Activated effector memory CD4-positive, alpha-beta T cell treated with anti-CD3 and anti-CD28 coated beads, Interleukin-2, amount 50 U/mL, for 16 hours (primary cell): ENCODE measurements around the gene KCNN1.
"Not testable (repeated sequence)": the region's sequence is repeated elsewhere in the genome, so short reads cannot be mapped to it uniquely, and the experiment has no call there.

ENCODE experiments used
- DNase-seq: peaks from one replicate; pipeline ENCODE4 v3.0.0-alpha.2; 2020

KCNN1 gene

DNA sequence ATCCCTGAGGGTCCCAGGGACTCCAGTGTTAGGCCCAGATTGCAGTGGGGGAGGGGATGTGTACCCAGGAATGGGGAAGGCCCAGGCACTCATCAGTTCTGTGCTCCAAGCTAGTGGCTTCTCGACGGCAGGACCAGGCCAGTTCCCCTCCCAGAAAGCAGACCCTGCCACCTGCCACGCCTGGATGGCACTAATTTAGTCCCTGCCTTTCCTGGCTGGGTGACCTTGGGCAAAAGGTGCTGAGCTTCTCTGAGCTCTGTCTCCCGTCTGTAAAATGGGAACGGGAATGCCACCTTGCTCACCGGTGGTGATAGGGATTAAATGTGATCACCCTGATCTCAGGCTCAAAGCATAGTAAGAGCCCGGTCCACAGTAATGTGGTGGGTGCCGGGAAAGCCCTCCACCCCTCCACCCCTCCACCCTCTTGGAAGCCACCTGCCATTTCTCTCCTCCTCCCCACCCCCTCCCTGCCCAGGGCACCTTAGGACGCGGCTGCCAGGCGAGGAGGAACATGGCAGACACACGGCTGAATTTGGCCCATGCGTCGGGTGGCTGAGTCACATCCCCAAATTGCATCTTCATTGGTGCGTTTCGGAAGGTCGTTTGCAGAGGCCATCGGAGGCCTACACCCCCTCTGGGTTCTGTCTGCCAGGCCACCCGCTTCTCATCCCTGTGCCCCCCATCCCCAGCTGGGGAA is 2.3 kb downstream of the KCNN1 start:
- no peak for DNase-seq

DNA sequence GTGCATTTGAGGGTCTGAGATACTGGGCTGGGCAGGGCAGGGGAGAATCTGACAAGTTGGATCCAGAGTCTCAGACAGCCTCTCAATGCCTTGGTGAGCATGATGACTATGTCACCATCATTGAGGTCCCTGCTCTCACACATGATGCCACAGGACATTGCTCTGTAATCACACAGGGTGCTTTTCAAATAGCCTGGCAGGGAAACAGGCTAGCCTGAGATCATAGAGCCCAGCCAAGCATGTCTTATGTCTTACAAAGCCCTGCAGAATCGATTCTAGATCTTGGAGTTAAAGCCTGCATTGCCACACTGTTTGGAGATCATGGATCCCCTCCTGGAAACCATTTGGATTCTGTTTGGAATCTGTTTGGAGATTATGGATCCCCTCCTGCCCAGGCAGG is 5.3 kb downstream of the KCNN1 start:
- DNase-seq = no peak

DNA sequence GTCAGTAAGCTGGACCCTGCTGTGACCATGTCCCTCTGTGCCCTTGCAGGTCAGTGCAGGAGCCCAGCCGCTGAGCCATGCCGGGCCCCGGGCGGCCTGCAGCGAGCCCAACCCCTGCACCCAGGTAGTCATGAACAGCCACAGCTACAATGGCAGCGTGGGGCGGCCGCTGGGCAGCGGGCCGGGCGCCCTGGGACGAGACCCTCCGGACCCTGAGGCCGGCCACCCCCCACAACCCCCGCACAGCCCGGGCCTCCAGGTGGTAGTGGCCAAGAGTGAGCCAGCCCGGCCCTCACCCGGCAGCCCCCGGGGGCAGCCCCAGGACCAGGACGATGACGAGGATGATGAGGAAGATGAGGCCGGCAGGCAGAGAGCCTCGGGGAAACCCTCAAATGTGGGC is 6.9 kb downstream of the KCNN1 start:
- DNase-seq = no peak

DNA sequence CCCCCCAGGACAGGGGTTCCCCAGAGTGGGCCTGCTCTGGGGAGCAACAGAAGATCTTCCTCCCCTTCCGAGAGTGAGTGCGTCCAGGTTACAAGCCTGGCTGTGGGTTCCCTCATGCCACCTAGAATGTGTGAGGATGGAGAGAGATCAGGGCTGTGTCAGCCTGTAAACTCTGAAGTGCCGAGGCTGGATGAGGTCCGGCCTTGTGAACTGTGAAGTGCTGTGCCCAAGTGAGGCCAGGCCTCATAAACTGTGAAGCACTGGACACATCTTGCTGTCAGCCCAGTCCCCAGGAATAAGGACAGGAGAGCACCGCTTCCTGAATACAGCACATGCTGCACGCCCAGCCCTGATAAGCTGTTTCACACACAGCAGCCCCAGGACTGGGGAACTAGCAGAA is 7.6 kb downstream of the KCNN1 start:
- DNase-seq = no peak

DNA sequence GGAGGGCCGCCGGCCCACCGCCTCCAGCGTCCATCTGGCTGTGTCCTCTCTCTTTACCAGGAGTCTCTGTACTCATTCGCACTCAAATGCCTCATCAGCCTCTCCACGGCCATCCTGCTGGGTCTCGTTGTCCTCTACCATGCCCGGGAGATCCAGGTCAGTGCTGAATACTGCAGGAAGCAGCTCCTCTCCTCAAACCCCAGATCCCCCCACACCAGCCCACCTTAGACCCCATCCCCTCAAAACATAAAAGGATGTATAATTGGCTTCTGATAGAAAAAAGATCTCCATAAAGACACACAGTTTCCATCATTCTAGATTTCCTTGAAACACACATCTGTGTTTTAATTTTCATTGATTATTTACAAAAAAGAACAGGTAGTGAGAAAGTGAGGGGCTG is 8.1 kb downstream of the KCNN1 start:
- no peak for DNase-seq

DNA sequence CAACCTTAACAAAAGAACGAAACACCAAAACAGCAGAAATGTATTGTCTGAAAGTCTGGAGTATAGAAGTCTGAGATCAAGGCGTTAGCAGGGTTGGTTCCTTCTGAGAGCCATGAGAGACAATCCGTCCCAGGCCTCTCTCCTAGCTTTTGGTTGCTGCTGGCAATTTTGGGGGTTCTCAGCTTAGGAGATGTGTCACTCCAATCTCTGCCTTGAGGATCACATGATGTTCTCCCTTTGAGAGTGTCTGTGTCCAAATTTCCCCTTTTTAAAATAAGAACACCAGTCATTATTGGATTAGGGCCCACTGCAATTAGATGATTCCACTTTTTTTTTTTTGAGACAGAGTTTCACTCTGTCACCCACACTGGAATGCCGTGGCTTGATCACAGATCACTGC is 10.1 kb downstream of the KCNN1 start:
- no peak for DNase-seq

DNA sequence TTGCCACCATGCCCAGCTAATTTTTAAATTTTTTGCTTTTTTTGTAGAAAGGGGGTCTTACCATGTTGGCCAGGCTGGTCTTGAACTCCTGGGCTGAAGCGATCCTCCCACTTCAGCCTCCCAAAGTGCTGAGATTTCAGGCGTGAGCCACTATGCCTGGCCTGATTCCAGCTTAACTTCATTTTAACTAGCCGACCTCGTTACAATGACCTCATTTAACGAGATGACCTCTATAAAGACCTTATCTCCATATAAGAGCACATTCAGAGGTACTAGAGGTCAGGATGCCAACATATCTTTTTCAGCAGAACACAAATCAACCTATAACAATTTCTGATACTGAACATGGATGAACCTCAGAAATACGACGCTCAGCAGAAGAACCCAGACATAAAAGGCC is 10.6 kb downstream of the KCNN1 start:
- no peak for DNase-seq

DNA sequence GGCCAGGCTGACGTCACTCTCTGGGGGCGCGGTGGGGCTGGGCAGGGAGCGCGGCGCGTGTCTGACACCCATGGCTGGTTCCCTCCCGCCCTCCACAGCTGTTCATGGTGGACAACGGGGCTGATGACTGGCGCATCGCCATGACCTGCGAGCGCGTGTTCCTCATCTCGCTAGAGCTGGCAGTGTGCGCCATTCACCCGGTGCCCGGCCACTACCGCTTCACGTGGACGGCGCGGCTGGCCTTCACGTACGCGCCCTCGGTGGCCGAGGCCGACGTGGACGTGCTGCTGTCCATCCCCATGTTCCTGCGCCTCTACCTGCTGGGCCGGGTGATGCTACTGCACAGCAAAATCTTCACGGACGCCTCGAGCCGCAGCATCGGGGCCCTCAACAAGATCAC is 14.7 kb downstream of the KCNN1 start:
- DNase-seq = no peak

DNA sequence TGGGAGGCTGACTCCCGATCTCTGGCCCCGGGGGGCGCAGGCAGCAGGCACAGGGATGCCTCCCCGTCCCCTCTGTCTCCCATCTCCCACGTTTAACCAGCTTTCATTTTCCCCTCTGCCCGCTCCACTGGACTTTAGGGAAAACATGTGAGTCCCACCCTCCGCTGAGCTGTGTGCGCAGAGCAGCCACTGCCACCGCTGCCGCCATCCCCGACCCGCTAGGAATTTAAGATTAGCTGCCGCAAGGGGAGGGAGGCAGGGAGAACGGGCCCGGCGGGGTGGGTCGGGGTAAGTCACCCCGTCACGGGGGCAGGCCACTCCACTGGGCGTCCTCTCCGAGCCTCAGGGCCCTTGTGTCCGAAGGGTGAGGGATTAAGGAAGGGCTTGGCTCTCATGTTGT is 15.5 kb downstream of the KCNN1 start:
- DNase-seq = no peak

DNA sequence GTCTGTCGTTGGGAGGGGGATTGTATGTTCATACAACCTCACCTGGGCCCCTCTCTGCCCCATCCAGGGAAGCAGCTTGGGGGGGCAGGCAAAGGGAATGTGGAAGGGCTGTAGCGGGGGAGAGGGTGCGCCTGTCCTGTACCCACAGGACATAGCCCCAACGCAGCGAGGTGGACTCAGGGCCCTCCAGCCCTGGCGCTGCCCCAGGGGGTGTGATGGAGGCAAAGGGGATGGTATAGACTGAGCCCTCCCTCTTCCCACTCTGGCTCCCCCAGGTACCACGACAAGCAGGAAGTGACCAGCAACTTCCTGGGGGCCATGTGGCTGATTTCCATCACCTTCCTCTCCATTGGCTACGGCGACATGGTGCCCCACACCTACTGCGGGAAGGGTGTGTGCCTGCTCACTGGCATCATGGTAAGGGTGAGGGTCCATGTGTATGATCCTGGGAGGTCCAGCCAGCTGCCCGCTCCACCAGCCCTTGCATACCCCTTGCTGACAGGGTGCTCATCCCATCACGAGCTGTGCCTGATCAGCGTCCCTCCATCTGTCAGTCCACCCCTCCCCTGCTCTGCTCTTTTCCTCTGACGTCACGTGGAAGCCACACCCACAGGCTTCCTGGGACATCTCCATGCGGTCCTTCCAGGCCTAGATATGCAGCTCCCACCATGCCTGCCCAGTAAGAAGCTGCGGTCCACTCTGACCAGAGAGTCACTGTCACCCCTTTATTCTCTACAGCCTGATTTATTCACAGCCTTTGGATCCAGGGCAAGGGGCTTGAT is 18.3 kb downstream of the KCNN1 start:
- no peak for DNase-seq

DNA sequence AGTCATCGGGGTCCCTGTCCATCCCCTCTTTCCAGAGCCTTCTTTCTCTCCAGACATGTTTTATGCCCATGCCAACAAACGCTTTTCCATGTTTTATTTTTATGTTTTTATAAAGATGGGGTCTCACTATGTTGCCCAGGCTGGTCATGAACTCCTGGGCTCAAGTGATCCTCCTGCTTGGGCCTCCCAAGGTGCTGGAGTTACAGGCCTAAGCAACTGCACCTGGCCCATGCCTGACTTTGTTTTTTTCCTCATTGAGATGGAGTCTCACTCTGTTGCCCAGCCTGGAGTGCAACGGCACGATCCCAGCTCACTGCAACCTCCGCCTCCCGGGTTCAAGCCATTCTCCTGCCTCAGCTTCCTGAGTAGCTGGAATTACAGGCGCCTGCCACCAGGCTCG is 19.7 kb downstream of the KCNN1 start:
- DNase-seq = not testable (repeated sequence)

DNA sequence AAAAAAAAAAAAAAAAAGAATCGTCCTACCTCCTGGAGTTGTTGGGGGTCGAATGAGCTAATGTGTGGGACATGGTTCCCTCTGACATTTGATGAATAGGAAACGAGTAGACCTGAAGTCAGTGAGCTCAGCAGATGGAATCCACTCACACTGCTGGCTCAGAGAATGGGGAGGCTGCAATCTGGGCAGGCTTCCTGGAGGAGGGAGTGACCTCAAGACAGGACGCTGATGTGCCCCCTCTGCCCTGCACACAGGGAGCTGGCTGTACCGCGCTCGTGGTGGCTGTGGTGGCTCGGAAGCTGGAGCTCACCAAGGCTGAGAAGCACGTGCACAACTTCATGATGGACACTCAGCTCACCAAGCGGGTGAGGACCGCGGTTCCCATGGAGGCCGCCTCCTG is 21.3 kb downstream of the KCNN1 start:
- DNase-seq = no peak

DNA sequence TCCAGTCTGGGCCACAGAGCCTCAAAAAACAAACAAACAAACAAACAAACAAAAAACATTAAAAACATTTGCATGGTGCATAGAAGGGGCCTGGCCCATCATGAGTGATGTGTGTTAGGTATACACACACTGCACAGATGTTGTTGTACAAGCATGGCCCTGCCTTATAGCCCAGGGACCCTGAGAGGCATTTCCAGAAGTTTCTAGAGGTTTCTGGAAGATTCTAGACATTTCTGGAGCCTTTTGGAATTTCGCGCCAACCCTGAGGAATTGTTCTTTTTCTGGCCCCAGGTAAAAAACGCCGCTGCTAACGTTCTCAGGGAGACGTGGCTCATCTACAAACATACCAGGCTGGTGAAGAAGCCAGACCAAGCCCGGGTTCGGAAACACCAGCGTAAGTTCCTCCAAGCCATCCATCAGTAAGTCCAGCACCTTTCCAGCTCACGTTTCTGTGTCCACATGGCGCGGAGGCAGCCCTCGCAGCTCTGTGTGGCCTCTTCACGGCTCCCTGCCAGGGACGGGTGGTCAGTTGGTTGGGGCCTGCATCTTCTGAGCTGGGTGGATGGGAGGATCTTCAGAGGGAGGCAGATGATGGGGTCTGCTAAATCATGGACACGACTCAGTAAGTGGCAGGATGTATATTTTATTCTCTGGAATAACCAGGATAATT is 22.7 kb downstream of the KCNN1 start:
- DNase-seq = no peak

DNA sequence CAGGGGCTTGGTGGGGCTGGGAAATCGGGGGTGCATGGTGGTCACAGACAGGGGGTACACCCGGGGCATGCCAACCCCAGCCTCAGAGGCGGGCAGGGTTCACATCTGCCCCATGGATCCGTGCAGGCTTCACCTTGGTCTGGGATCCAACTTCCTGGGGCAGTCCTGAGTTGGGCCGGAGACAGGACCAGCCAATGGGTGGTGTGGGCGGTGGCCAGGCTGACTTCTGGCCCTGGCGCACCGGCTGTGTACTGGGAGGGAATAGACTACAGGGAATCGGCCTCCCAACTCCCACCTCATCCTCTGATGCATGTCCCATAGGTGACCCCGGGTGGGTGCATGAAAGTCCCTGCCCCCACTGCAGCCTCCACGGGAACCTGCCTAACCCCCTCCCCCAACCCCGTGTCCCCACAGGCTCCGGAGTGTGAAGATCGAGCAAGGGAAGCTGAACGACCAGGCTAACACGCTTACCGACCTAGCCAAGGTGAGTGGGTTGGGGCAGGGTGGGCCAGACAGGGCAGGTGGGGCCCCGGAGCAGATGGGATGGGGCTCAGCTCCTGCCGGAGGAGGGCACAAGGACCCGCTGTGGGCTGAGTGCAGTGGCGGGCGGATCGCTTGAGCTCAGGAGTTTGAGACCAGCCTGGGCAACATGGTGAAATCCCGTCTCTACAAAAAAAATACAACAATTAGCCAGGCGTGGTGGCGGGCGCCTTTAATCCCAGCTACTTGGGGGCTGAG is 26.3 kb downstream of the KCNN1 start:
- DNase-seq = no peak

DNA sequence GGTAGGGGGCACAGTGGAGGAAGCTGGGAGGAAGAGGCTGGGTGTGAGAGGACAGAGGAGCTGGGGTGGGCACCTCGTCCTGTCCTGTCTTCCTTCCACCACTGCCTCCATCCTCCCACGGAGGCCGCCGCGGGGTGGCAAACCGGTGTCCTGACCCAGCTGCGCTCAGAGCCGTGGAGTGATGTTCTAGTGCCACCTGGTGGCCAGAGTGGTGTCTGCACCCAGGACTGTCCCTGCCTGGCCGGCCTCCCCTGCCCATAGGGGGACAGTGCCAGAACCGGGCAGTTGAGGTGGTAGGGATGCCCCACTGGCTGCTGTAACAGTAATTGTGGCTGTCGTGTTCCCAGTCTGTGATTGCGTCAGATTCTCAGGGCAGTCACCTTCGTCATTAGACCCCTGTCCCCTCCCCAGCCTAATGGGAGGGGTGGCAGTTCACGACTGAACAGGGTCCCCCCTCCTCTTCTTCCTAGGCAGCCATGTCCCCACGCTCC is 30.0 kb downstream of the KCNN1 start:
- DNase-seq = peak; percentile 96

DNA sequence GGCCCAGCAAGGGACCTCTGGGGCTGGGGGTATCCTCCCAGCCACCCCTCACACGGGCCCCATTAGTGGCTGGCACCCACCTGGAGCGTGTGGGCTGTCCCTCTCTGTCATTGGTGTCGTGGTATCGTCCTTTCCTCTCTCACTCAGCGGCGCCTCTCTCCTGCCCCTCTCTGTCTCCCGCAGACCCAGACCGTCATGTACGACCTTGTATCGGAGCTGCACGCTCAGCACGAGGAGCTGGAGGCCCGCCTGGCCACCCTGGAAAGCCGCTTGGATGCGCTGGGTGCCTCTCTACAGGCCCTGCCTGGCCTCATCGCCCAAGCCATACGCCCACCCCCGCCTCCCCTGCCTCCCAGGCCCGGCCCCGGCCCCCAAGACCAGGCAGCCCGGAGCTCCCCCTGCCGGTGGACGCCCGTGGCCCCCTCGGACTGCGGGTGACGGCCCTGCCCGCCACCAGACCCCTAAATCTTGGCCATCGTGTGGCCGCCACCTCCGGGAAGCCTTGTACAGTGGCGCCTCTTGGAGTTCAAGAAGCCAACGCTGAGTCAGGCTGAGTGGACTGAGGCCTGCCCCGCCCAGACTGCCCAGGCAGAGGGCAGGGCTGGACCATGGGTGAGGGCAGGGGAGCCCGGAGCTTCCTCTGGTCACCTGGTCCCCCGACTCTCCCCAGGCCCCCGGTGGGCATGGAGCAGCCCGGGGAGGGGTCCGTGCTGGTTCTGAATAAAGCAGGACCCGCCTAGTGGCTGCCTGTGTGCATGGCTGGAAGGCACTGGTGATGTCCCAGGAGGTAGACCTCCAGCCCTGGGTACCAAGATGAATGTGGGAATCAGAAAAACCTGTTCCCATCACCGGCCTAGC is 31.3 kb downstream of the KCNN1 start:
- no peak for DNase-seq

DNA sequence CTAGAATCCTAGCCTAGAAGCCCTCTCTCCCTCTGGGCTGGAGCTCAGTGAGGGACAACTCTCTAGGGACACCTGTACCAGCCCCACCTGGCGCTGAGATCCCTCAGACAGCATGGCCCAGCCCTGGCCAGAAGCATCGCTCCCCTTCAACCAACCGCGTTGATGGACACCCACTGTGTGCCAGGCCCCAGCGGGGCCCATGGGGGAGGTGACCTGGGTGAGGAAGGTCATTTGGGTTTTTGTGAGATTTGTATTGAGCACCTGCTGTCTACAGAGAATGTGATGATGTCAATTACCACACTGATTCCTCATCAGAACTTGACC is 31.9 kb downstream of the KCNN1 start:
- no peak for DNase-seq

DNA sequence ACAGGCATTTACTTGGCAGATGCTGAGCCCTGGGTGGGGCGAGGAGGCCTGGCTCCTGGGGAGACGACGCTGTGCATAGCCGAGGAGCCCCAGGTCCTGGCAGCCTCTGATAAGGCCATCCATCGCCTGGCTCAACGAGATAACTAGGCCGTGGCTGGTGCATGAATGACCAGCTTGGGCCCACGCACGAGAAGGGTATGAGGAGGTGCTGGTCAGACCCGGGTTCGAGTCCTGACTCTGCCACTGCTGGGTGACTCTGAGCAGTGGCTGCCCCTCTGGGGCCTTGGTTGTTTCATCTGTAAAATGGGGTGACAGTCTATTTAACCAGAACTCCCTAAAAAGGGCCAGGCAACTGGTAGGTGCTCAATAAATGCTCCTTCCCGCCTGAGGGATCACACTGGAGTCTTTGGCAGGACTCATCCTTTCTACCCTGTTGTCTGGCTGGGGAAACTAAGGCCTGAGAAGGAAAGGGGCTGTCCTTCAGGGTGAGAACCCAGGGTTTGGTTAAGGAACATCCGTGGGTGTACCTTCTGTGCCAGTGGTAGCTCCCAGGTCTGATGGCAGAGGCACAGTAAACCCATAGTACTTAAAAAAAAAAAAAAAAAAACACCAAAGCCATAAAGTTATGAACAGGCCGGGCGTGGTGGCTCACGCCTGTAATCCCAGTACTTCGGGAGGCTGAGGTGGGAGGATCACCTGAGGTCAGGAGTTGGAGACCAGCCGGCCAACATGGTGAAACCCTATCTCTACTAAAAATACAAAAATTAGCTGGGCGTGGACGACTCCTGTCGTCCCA is 33.0 kb downstream of the KCNN1 start:
- DNase-seq = no peak

DNA sequence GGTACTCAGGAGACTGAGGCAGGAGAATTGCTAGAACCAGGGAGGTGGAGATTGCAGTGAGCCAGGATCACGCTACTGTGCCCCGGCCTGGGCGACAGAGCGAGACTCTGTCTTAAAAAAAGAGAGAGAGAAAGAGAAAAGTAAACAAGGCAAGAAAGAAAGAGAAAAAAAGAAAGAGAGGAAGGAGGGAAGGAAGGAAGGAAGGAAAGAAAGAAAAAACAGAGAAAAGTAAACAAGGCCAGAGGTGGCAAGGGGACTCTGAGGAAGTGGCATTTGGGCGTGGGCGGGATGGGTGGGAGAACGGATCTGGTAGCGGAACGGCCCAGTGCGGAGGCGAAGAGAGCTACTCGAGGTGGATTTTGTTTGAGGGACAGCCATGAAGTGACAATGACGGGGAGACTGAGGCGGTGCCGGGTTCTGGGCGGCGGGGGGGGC is 33.6 kb downstream of the KCNN1 start:
- DNase-seq = no peak

DNA sequence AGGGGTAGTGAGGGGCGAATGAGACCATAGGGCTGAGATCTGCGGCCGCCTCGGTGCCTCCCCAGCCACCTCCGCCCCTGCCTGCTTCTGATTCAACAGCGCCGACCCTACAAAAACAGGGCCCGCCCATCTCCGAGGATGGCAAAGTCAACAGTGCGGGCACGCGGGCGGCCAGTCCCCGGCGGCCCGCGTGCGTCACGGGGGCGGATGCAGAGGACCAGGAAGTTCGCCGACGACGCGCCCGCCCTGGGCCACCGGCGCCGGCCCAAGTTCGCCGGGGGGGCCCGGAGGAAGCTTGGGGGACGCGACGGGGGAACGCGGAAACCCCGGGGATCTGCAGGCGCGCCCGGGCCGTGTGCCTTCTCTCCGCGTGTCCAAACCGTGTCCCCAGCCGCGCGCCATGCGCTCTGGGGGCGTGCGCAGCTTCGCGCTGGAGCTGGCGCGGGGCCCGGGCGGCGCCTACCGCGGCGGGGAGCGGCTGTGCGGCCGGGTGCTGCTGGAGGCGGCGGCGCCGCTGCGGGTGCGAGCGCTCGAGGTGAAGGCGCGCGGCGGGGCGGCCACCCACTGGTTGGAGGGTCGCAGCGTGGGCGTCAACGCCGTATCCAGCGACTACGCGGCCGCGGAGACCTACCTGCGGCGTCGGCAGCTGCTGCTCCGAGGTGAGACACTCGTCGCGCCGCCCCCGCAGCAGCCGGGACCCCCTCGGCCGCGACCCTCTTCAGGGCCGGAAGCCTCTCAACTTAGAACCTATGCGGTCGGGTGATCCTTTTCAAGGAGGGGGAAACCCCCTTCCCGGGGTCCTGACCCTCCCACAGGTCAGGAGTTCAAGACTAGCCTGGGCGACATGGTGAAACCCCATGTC is 34.2 kb downstream of the KCNN1 start:
- DNase-seq = peak; percentile 96
